Measurements from ENCODE around the gene PGLYRP4. TPM values are rescaled to one million over a fixed set of nuclear protein-coding genes. Genes with fewer than 3 reads are reported as not detected.

Gene PGLYRP4
- total and polyA plus RNA-seq, 2 donors: 1.3 to 6.1 TPM

GRCh38 chr1:153365696-153366095 lies 17.1 kb upstream of the PGLYRP4 start:
- 92% methylated on average over 8 of the region's 8 CpGs for WGBS
- Histone ChIP-seq H3K27ac (ENCODE audit: low read depth in 1 of 2, low read length in 1 of 2) (peak overlapping the region; percentile 61 to 68), H3K27me3 (ENCODE audit: control insufficient read depth in 2 of 2, insufficient read depth in 1 of 2, low read length in 1 of 2) (no peaks in the 10 kb centered on the region), H3K36me3 (ENCODE audit: control insufficient read depth in 2 of 2, insufficient read depth in 2 of 2, low read length in 1 of 2) (no peaks in the 10 kb centered on the region), H3K4me3 (ENCODE audit: low read length in 2 of 2) (no peak overlapping the region), H3K4me1 (ENCODE audit: control insufficient read depth in 2 of 2, insufficient read depth in 2 of 2, low read length in 2 of 2) (peaks cover 0 to 20% of the 10 kb centered on the region in 2 donors), H3K9me3 (ENCODE audit: control insufficient read depth in 2 of 2, insufficient read depth in 1 of 2, low read length in 1 of 2) (no peaks in the 10 kb centered on the region)
- DNase-seq (ENCODE audit: low read depth in 6 of 9, low spot score in 9 of 9): no peak

GRCh38 chr1:153364766-153365666 lies 16.4 kb upstream of the PGLYRP4 start:
- Histone ChIP-seq H3K4me3 (ENCODE audit: low read length in 2 of 2) (no peak overlapping the region), H3K27me3 (ENCODE audit: control insufficient read depth in 2 of 2, insufficient read depth in 1 of 2, low read length in 1 of 2) (no peaks in the 10 kb centered on the region), H3K9me3 (ENCODE audit: control insufficient read depth in 2 of 2, insufficient read depth in 1 of 2, low read length in 1 of 2) (no peaks in the 10 kb centered on the region), H3K4me1 (ENCODE audit: control insufficient read depth in 2 of 2, insufficient read depth in 2 of 2, low read length in 2 of 2) (peaks cover 0 to 20% of the 10 kb centered on the region in 2 donors), H3K27ac (ENCODE audit: low read depth in 1 of 2, low read length in 1 of 2) (peak overlapping the region in 1 of 2 donors; percentile 68), H3K36me3 (ENCODE audit: control insufficient read depth in 2 of 2, insufficient read depth in 2 of 2, low read length in 1 of 2) (no peaks in the 10 kb centered on the region)
- DNase-seq (ENCODE audit: low read depth in 6 of 9, low spot score in 9 of 9): peak in 1 of 9 donors; percentile 37
- WGBS: 89% methylated on average over 12 of the region's 12 CpGs

DNA sequence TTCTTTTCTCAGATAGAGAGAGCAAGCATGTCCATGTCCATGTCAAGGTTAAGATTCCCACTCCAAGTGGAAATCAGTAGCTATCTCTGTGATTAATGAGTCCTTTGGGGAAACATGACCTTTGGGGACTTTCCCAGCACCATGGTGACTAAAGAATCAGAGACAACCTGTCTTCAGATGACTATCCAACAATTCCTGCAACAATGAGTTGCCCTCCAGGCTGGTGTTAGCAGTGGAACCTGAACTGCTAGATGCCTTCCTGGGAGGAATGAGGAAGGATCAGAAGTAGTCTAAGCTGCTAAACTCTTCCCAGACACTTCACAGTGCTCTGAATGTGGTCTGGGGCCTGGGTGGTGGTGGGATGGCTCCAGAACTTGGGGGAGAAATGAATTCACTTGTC lies 15.5 kb upstream of the PGLYRP4 start:
- no peak for DNase-seq (ENCODE audit: low read depth in 6 of 9, low spot score in 9 of 9)
- Histone ChIP-seq H3K4me3 (ENCODE audit: low read length in 2 of 2) (no peak overlapping the region), H3K36me3 (ENCODE audit: control insufficient read depth in 2 of 2, insufficient read depth in 2 of 2, low read length in 1 of 2) (no peaks in the 10 kb centered on the region), H3K27ac (ENCODE audit: low read depth in 1 of 2, low read length in 1 of 2) (peak overlapping the region in 1 of 2 donors; percentile 57), H3K4me1 (ENCODE audit: control insufficient read depth in 2 of 2, insufficient read depth in 2 of 2, low read length in 2 of 2) (peaks cover 0 to 20% of the 10 kb centered on the region in 2 donors), H3K9me3 (ENCODE audit: control insufficient read depth in 2 of 2, insufficient read depth in 1 of 2, low read length in 1 of 2) (no peaks in the 10 kb centered on the region), H3K27me3 (ENCODE audit: control insufficient read depth in 2 of 2, insufficient read depth in 1 of 2, low read length in 1 of 2) (no peaks in the 10 kb centered on the region)

GRCh38 chr1:153363641-153364040 lies 15.0 kb upstream of the PGLYRP4 start:
- no peak for DNase-seq (ENCODE audit: low read depth in 6 of 9, low spot score in 9 of 9)
- H3K9me3 ChIP-seq (ENCODE audit: control insufficient read depth in 2 of 2, insufficient read depth in 1 of 2, low read length in 1 of 2): no peaks in the 10 kb centered on the region
- no peak overlapping the region for H3K27ac ChIP-seq (ENCODE audit: low read depth in 1 of 2, low read length in 1 of 2)
- WGBS: 93% methylated on average over 3 of the region's 3 CpGs
- H3K27me3 ChIP-seq (ENCODE audit: control insufficient read depth in 2 of 2, insufficient read depth in 1 of 2, low read length in 1 of 2): no peaks in the 10 kb centered on the region
- H3K36me3 ChIP-seq (ENCODE audit: control insufficient read depth in 2 of 2, insufficient read depth in 2 of 2, low read length in 1 of 2): no peaks in the 10 kb centered on the region
- no peak overlapping the region for H3K4me3 ChIP-seq (ENCODE audit: low read length in 2 of 2)
- H3K4me1 ChIP-seq (ENCODE audit: control insufficient read depth in 2 of 2, insufficient read depth in 2 of 2, low read length in 2 of 2): peaks cover 0 to 20% of the 10 kb centered on the region in 2 donors

DNA sequence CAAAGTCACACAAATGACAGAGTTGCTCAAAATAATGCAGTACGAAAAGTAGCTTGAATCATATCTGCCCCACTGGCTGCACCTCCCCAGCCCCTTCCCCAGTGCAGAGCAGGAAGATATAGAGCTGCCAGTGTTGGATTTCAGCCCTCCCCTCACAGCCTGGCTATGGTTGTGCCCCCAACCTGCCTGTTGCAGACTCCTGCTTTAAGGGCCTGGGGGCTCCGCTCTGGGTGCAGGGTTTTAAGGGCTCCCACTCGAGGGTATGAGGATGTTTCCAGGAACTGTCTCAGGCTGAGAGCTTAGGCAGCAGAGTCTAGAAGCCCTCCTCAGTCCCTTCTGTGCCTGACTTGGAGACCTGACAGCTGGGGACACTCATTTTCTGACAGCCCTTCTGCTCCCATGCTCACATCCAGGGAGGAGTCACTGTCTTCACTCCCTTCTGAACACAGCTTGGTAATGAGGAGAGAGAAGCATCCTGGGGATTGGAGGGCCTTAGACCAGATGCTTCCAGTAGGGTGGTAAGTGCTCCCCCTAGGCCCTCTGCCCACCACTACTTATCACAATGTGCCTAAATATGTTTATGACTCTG lies 13.6 kb upstream of the PGLYRP4 start:
- no peak overlapping the region for H3K4me3 ChIP-seq (ENCODE audit: low read length in 2 of 2)
- no peak overlapping the region for H3K27ac ChIP-seq (ENCODE audit: low read depth in 1 of 2, low read length in 1 of 2)
- 92% methylated on average over 3 of the region's 3 CpGs for WGBS
- H3K27me3 ChIP-seq (ENCODE audit: control insufficient read depth in 2 of 2, insufficient read depth in 1 of 2, low read length in 1 of 2): no peaks in the 10 kb centered on the region
- DNase-seq (ENCODE audit: low read depth in 6 of 9, low spot score in 9 of 9): no peak
- H3K36me3 ChIP-seq (ENCODE audit: control insufficient read depth in 2 of 2, insufficient read depth in 2 of 2, low read length in 1 of 2): no peaks in the 10 kb centered on the region
- peaks cover 0 to 27% of the 10 kb centered on the region in 2 donors for H3K4me1 ChIP-seq (ENCODE audit: control insufficient read depth in 2 of 2, insufficient read depth in 2 of 2, low read length in 2 of 2)
- H3K9me3 ChIP-seq (ENCODE audit: control insufficient read depth in 2 of 2, insufficient read depth in 1 of 2, low read length in 1 of 2): no peaks in the 10 kb centered on the region

GRCh38 chr1:153361480-153362109 lies 13.0 kb upstream of the PGLYRP4 start:
- DNase-seq (ENCODE audit: low read depth in 6 of 9, low spot score in 9 of 9): no peak
- H3K9me3 ChIP-seq (ENCODE audit: control insufficient read depth in 2 of 2, insufficient read depth in 1 of 2, low read length in 1 of 2): no peaks in the 10 kb centered on the region
- no peak overlapping the region for H3K27ac ChIP-seq (ENCODE audit: low read depth in 1 of 2, low read length in 1 of 2)
- peaks cover 0 to 29% of the 10 kb centered on the region in 2 donors for H3K4me1 ChIP-seq (ENCODE audit: control insufficient read depth in 2 of 2, insufficient read depth in 2 of 2, low read length in 2 of 2)
- WGBS: 93% methylated on average over 4 of the region's 4 CpGs
- no peaks in the 10 kb centered on the region for H3K27me3 ChIP-seq (ENCODE audit: control insufficient read depth in 2 of 2, insufficient read depth in 1 of 2, low read length in 1 of 2)
- no peaks in the 10 kb centered on the region for H3K36me3 ChIP-seq (ENCODE audit: control insufficient read depth in 2 of 2, insufficient read depth in 2 of 2, low read length in 1 of 2)
- no peak overlapping the region for H3K4me3 ChIP-seq (ENCODE audit: low read length in 2 of 2)

- 96% methylated on average over 11 of the region's 11 CpGs for WGBS
Observed at GRCh38 chr1:153360592-153361479, 12.2 kb upstream of the PGLYRP4 start.

DNA sequence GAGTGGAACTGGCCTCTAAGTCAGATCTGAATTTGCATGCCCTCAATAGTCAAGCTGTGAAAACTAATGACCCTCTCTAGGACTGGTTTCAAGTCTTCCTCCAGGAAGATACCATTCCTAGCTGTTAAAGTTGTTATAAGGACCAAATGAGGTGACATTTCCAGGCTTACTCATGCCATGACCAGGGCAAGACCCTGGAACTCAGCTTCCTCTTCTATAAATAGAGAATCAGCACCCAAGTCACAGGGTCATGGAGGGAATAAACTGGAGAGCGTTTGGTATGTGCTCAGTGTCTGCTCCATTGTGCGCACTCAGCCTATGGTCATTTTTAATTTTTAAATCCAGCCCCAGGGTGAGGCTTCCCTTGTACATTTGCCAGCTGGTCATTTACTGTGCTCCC lies 11.5 kb upstream of the PGLYRP4 start:
- Histone ChIP-seq H3K4me1 (ENCODE audit: control insufficient read depth in 2 of 2, insufficient read depth in 2 of 2, low read length in 2 of 2) (peaks cover 0 to 26% of the 10 kb centered on the region in 2 donors), H3K9me3 (ENCODE audit: control insufficient read depth in 2 of 2, insufficient read depth in 1 of 2, low read length in 1 of 2) (no peaks in the 10 kb centered on the region), H3K27me3 (ENCODE audit: control insufficient read depth in 2 of 2, insufficient read depth in 1 of 2, low read length in 1 of 2) (no peaks in the 10 kb centered on the region), H3K36me3 (ENCODE audit: control insufficient read depth in 2 of 2, insufficient read depth in 2 of 2, low read length in 1 of 2) (no peaks in the 10 kb centered on the region), H3K27ac (ENCODE audit: low read depth in 1 of 2, low read length in 1 of 2) (no peak overlapping the region), H3K4me3 (ENCODE audit: low read length in 2 of 2) (no peak overlapping the region)
- no peak for DNase-seq (ENCODE audit: low read depth in 6 of 9, low spot score in 9 of 9)
- WGBS: 97% methylated on average over 2 of the region's 2 CpGs

More at GRCh38 chr1:153360592-153361479, 12.2 kb upstream of the PGLYRP4 start:
- Histone ChIP-seq H3K27ac (ENCODE audit: low read depth in 1 of 2, low read length in 1 of 2) (no peak overlapping the region), H3K36me3 (ENCODE audit: control insufficient read depth in 2 of 2, insufficient read depth in 2 of 2, low read length in 1 of 2) (no peaks in the 10 kb centered on the region), H3K9me3 (ENCODE audit: control insufficient read depth in 2 of 2, insufficient read depth in 1 of 2, low read length in 1 of 2) (no peaks in the 10 kb centered on the region), H3K4me3 (ENCODE audit: low read length in 2 of 2) (no peak overlapping the region), H3K27me3 (ENCODE audit: control insufficient read depth in 2 of 2, insufficient read depth in 1 of 2, low read length in 1 of 2) (no peaks in the 10 kb centered on the region), H3K4me1 (ENCODE audit: control insufficient read depth in 2 of 2, insufficient read depth in 2 of 2, low read length in 2 of 2) (peaks cover 0 to 29% of the 10 kb centered on the region in 2 donors)
- no peak for DNase-seq (ENCODE audit: low read depth in 6 of 9, low spot score in 9 of 9)
